ENCODE measurements around the gene MTMR3. TPM values are rescaled to one million over a fixed set of nuclear protein-coding genes. Genes with fewer than 3 reads are reported as not detected.

The MTMR3 gene
- total and polyA plus RNA-seq, 4 donors, result 6.0 to 38.8 (median 17.1) TPM

DNA sequence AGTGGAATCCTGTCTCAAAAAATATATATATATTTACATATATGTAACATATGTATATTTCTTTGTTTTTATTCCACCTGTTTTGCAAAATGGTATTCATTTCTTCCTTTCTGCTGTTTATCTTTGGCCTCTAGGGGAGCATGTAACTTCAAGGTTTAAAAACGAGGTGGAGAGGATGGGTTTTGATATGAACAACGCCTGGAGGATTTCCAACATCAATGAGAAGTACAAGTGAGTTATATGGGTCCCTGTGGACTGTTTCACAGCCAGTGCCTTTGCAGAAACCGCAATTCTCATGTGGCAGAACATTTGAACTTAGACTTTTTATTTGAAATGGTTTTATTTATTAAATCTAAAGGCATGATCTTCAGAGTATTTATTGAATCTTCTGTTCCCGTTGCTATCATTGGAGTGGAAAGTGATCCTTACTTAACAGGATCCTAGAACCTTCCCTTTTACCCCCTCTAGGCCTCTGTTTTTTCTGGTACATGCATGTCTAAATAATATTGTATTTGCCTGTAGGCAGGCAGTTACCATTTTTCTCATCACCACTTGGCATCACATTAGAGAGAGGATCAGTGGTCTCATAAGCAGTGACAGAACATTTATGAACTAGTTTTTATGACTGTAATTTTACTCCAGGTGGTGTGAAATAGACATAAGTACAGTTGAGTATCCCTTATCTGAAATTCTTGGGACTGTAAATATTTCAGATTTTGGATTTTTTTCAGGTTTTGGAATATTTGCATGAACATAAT, 115.8 kb downstream of the MTMR3 start:
- DNase-seq (ENCODE audit: low spot score), result no peak
- no peak overlapping the region for H3K27ac ChIP-seq (ENCODE audit: low read depth in 1 of 2, low read length in 2 of 2)
- no peak overlapping the region for H3K4me3 ChIP-seq (ENCODE audit: low read depth in 1 of 3, low read length in 3 of 3)
- peaks cover 5 to 16% (median 5%) of the 10 kb centered on the region in 4 donors for H3K4me1 ChIP-seq (ENCODE audit: control insufficient read depth in 4 of 4, insufficient read depth in 4 of 4, low read length in 3 of 4)
- peaks cover under 1 to 11% (median 6%) of the 10 kb centered on the region in 4 donors for H3K36me3 ChIP-seq (ENCODE audit: control insufficient read depth in 4 of 4, insufficient read depth in 3 of 4, low read depth in 1 of 4, low read length in 3 of 4)
- 84% methylated on average over 4 of the region's 4 CpGs for WGBS
- H3K9ac ChIP-seq (ENCODE audit: low read depth in 1 of 2, low read length in 2 of 2), result no peak overlapping the region
- H3K9me3 ChIP-seq (ENCODE audit: control insufficient read depth in 4 of 4, low read length in 3 of 4), result no peaks in the 10 kb centered on the region
- TF ChIP-seq, protein P1, sequence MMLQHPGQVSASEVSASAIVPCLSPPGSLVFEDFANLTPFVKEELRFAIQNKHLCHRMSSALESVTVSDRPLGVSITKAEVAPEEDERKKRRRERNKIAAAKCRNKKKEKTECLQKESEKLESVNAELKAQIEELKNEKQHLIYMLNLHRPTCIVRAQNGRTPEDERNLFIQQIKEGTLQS (IDR thresholded peaks at IDR 0.05), result no peak
- TF ChIP-seq, protein P2, sequence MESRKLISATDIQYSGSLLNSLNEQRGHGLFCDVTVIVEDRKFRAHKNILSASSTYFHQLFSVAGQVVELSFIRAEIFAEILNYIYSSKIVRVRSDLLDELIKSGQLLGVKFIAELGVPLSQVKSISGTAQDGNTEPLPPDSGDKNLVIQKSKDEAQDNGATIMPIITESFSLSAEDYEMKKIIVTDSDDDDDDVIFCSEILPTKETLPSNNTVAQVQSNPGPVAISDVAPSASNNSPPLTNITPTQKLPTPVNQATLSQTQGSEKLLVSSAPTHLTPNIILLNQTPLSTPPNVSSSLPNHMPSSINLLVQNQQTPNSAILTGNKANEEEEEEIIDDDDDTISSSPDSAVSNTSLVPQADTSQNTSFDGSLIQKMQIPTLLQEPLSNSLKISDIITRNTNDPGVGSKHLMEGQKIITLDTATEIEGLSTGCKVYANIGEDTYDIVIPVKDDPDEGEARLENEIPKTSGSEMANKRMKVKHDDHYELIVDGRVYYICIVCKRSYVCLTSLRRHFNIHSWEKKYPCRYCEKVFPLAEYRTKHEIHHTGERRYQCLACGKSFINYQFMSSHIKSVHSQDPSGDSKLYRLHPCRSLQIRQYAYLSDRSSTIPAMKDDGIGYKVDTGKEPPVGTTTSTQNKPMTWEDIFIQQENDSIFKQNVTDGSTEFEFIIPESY (IDR thresholded peaks at IDR 0.05), result no peak
- TF ChIP-seq TAF1 (conservative IDR thresholded peaks at IDR 0.05) (no peak), GABPA (IDR thresholded peaks at IDR 0.05 in 1 of 2, conservative IDR thresholded peaks at IDR 0.05 in 1 of 2) (no peak), NR2F2 (IDR thresholded peaks at IDR 0.05) (no peak), FOXA1 (IDR thresholded peaks at IDR 0.05) (no peak), JUND (IDR thresholded peaks at IDR 0.05) (no peak)
- TF ChIP-seq, protein P3, sequence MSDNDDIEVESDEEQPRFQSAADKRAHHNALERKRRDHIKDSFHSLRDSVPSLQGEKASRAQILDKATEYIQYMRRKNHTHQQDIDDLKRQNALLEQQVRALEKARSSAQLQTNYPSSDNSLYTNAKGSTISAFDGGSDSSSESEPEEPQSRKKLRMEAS (IDR thresholded peaks at IDR 0.05), result no peak
- TF ChIP-seq, protein P4, sequence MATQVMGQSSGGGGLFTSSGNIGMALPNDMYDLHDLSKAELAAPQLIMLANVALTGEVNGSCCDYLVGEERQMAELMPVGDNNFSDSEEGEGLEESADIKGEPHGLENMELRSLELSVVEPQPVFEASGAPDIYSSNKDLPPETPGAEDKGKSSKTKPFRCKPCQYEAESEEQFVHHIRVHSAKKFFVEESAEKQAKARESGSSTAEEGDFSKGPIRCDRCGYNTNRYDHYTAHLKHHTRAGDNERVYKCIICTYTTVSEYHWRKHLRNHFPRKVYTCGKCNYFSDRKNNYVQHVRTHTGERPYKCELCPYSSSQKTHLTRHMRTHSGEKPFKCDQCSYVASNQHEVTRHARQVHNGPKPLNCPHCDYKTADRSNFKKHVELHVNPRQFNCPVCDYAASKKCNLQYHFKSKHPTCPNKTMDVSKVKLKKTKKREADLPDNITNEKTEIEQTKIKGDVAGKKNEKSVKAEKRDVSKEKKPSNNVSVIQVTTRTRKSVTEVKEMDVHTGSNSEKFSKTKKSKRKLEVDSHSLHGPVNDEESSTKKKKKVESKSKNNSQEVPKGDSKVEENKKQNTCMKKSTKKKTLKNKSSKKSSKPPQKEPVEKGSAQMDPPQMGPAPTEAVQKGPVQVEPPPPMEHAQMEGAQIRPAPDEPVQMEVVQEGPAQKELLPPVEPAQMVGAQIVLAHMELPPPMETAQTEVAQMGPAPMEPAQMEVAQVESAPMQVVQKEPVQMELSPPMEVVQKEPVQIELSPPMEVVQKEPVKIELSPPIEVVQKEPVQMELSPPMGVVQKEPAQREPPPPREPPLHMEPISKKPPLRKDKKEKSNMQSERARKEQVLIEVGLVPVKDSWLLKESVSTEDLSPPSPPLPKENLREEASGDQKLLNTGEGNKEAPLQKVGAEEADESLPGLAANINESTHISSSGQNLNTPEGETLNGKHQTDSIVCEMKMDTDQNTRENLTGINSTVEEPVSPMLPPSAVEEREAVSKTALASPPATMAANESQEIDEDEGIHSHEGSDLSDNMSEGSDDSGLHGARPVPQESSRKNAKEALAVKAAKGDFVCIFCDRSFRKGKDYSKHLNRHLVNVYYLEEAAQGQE (IDR thresholded peaks at IDR 0.05), result no peak
- H3K27me3 ChIP-seq (ENCODE audit: control insufficient read depth in 4 of 4, insufficient read depth in 4 of 4, low read length in 3 of 4), result no peaks in the 10 kb centered on the region

DNA sequence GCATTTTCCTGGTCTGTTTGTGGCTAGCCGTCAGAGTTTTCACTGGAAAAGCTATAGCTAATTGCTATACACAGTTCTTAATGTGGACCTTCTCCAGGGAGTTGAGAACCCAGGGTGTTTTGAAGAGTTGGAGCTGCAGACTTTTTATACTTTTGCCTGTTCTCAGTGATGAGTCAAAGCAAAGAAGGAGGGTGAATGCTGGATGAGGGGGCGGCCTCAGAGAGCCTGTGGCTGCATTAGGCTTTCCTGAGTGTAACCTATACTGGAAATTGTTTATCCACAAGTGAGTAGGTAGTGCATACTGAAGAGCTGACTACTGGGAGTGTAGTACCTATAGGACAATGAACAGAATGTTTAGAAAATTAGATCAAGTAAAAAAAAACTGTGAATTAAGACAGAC, 117.6 kb downstream of the MTMR3 start:
- WGBS, result 98% methylated on average over 2 of the region's 2 CpGs
- no peak for DNase-seq (ENCODE audit: low spot score)
- Histone ChIP-seq H3K4me3 (ENCODE audit: low read depth in 1 of 3, low read length in 3 of 3) (no peak overlapping the region), H3K36me3 (ENCODE audit: control insufficient read depth in 4 of 4, insufficient read depth in 3 of 4, low read depth in 1 of 4, low read length in 3 of 4) (peaks cover 2 to 11% (median 7%) of the 10 kb centered on the region in 4 donors), H3K4me1 (ENCODE audit: control insufficient read depth in 4 of 4, insufficient read depth in 4 of 4, low read length in 3 of 4) (peaks cover 0 to 6% (median 4%) of the 10 kb centered on the region in 4 donors), H3K9ac (ENCODE audit: low read depth in 1 of 2, low read length in 2 of 2) (no peak overlapping the region), H3K27me3 (ENCODE audit: control insufficient read depth in 4 of 4, insufficient read depth in 4 of 4, low read length in 3 of 4) (no peaks in the 10 kb centered on the region), H3K27ac (ENCODE audit: low read depth in 1 of 2, low read length in 2 of 2) (no peak overlapping the region), H3K9me3 (ENCODE audit: control insufficient read depth in 4 of 4, low read length in 3 of 4) (no peaks in the 10 kb centered on the region)
- TF ChIP-seq SP1 (IDR thresholded peaks at IDR 0.05) (no peak), RAD21 (IDR thresholded peaks at IDR 0.05) (no peak)
- TF ChIP-seq, protein P1 (IDR thresholded peaks at IDR 0.05), result no peak
